MCF 10A (cell line): Measurements from ENCODE around the gene CAPRIN2. TPM values are rescaled to one million over a fixed set of nuclear protein-coding genes. Genes with fewer than 3 reads are reported as not detected.

Experiments
- BruUV-seq: library from RNA; stranded (reverse); fragments of 400-500 nt; replicated peaks from 2 replicates; lab custom pipeline; 2021; lab: Mats Ljungman, UMichigan
- CTCF ChIA-PET: fragments of 300-600 bp; sonication (Branson Sonifier 250); formaldehyde crosslinking; extraction: SDS; loops from one replicate; lab custom pipeline; 2021; ENCODE audit warnings: antibody characterized with exemption, inconsistent platforms; lab: Yijun Ruan, JAX
- POLR2A ChIA-PET: fragments of 300-600, 350-650 bp; sonication (Branson Sonifier 250); formaldehyde crosslinking; extraction: SDS; loops from one replicate; lab custom pipeline; 2020; ENCODE audit warnings: antibody characterized with exemption, inconsistent platforms; lab: Yijun Ruan, JAX
- DNase-seq: peaks from one replicate; pipeline ENCODE4 v3.0.0-alpha.2; 2018; ENCODE audit not compliant: unreplicated experiment
- H3K27ac Mint-ChIP-seq: one replicate; pipeline ENCODE4 v1.8.0; 2022; ENCODE audit warnings: mild to moderate bottlenecking, low read depth, mixed read lengths; ENCODE audit not compliant: unreplicated experiment
- H3K27me3 Mint-ChIP-seq: one replicate; pipeline ENCODE4 v1.8.0; 2022; ENCODE audit warnings: mixed read lengths; ENCODE audit not compliant: insufficient read depth, unreplicated experiment
- H3K36me3 Mint-ChIP-seq: one replicate; pipeline ENCODE4 v1.8.0; 2022; ENCODE audit warnings: mild to moderate bottlenecking, moderate library complexity, mixed read lengths; ENCODE audit not compliant: insufficient read depth, unreplicated experiment
- H3K4me1 Mint-ChIP-seq: one replicate; pipeline ENCODE4 v1.8.0; 2022; ENCODE audit warnings: mixed read lengths; ENCODE audit not compliant: insufficient read depth, unreplicated experiment
- H3K4me3 Mint-ChIP-seq: one replicate; pipeline ENCODE4 v1.8.0; 2022; ENCODE audit warnings: mild to moderate bottlenecking, moderate library complexity, mixed read lengths; ENCODE audit not compliant: unreplicated experiment
- H3K9me3 Mint-ChIP-seq: one replicate; pipeline ENCODE4 v1.8.0; 2022; ENCODE audit warnings: mixed read lengths; ENCODE audit not compliant: unreplicated experiment
- intact Hi-C: fragments of 100-400 bp; cut with micrococcal nuclease; formaldehyde crosslinking; loops from 2 replicates; pipeline ENCODE4 v1.14.1; 2022
- total RNA-seq: library from RNA; stranded (reverse); gene quantifications from 2 replicates; pipeline ENCODE4 v1.2.3, GENCODE V29; 2022
- TF ChIP-seq, protein P1 (sequence below): fragments of 200-600 bp; IDR thresholded peaks from one replicate; pipeline ENCODE4 v1.8.0; 2022; ENCODE audit warnings: antibody characterized with exemption, mild to moderate bottlenecking; ENCODE audit not compliant: unreplicated experiment

The CAPRIN2 gene
- total RNA-seq, 1 experiment from 2014 or later = 33.0 TPM

DNA sequence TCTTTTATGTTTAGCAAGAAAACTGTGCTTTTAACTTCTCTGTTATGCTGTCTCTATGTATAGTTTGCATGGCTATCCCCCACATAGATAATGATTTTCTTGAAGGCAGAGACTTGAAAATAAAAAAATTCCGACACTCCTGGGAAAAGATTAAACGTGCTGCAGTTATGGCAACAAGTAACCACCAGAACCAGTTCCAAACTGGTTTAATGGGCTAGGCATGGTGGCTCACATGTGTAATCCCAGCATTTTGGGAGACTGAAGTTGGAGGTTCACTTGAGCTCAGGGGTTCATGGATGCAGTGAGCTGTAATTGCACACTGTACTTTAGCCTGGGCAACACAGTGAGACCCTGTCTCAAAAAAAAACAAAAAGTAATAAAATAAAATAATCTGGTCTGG lies 15.1 kb upstream of the CAPRIN2 start:
- Mint-ChIP-seq H3K27ac (no peak overlapping the region), H3K4me1 (no peaks in the 10 kb centered on the region), H3K4me3 (no peak overlapping the region), H3K9me3 (no peaks in the 10 kb centered on the region), H3K36me3 (no peaks in the 10 kb centered on the region), H3K27me3 (no peaks in the 10 kb centered on the region)
- BruUV-seq = no TSS peak
- ChIA-PET POLR2A (no interaction called here), CTCF (interaction anchor here (0.6 kb wide), 1 partner anchor 65 kb away, joined by 3 read pairs; no protein-coding TSS in a partner anchor)
- no peak for DNase-seq
- TF ChIP-seq, protein P1, sequence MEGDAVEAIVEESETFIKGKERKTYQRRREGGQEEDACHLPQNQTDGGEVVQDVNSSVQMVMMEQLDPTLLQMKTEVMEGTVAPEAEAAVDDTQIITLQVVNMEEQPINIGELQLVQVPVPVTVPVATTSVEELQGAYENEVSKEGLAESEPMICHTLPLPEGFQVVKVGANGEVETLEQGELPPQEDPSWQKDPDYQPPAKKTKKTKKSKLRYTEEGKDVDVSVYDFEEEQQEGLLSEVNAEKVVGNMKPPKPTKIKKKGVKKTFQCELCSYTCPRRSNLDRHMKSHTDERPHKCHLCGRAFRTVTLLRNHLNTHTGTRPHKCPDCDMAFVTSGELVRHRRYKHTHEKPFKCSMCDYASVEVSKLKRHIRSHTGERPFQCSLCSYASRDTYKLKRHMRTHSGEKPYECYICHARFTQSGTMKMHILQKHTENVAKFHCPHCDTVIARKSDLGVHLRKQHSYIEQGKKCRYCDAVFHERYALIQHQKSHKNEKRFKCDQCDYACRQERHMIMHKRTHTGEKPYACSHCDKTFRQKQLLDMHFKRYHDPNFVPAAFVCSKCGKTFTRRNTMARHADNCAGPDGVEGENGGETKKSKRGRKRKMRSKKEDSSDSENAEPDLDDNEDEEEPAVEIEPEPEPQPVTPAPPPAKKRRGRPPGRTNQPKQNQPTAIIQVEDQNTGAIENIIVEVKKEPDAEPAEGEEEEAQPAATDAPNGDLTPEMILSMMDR = no peak
- intact Hi-C loops = no loop called here

DNA sequence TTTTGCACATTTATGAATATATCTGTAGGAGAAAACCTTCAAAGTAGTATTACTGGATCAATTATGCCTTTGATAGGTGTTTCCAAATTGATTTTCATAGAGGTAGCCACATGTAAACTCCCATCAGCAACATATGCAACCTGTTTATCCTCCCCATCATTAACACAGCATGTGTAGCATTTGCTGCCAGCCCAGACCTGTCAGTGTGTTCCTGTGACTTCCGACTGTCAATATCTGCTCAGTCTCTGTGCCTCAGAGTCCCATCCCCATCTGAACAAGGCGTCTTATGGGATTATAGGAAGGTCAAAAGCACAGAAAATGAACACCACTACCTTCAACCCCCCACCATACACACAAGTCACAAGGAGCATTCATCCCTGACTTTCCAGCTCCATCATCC lies 9.5 kb upstream of the CAPRIN2 start:
- H3K4me1 Mint-ChIP-seq = no peaks in the 10 kb centered on the region
- intact Hi-C loops = no loop called here
- DNase-seq = no peak
- TF ChIP-seq, protein P1 = no peak
- no TSS peak for BruUV-seq
- ChIA-PET CTCF (interaction anchor here (0.6 to 1.5 kb wide), 3 partner anchors 9 to 43 kb away, joined by 3 read pairs; no protein-coding TSS in a partner anchor), POLR2A (no interaction called here)
- H3K4me3 Mint-ChIP-seq = no peak overlapping the region
- H3K9me3 Mint-ChIP-seq = no peaks in the 10 kb centered on the region
- H3K27ac Mint-ChIP-seq = no peak overlapping the region
- no peaks in the 10 kb centered on the region for H3K36me3 Mint-ChIP-seq
- no peaks in the 10 kb centered on the region for H3K27me3 Mint-ChIP-seq

DNA sequence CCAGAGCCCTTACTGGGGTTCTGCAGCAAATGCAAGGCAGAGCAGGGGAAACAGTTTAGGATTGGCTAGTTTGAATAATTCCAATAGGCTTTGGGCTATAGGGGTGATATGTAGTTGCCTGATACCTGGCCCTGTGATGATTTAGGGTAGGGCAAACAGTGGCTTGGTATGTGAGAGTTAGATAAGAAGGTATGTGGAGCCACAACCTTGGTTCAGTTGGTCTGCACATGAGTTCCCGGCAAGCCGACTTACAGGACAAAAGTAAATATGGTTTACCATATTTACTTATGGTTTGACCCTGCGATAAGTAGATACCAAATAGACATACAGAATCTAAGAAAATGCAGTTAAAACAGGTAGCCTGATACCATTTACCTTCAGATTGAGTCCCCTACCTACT lies 8.3 kb upstream of the CAPRIN2 start:
- no peak for DNase-seq
- TF ChIP-seq, protein P1 = no peak
- Mint-ChIP-seq H3K4me1 (no peaks in the 10 kb centered on the region), H3K9me3 (no peaks in the 10 kb centered on the region), H3K4me3 (no peak overlapping the region), H3K27me3 (no peaks in the 10 kb centered on the region), H3K27ac (no peak overlapping the region), H3K36me3 (no peaks in the 10 kb centered on the region)
- BruUV-seq = no TSS peak
- ChIA-PET POLR2A (no interaction called here), CTCF (no interaction called here)
- intact Hi-C loops = no loop called here

DNA sequence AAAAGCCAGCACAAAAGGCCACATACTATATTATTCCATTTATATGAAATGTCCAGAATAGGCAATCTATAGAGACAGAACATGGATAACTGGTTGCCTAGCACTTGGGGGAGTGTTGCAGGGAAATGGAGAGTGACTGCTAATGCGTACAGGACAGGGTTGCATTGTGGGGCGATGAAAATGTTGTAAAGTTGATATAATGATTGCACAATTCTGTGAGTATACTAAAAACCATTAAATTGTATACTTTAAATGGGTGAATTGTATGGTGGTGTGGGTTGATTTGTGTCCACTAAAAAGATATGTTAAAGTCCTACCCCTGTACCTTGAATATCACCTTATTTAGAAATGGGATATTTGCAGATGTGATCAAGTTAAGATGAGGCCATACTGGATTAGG lies 7.0 kb upstream of the CAPRIN2 start:
- no peaks in the 10 kb centered on the region for H3K9me3 Mint-ChIP-seq
- no peaks in the 10 kb centered on the region for H3K4me1 Mint-ChIP-seq
- H3K4me3 Mint-ChIP-seq = no peak overlapping the region
- DNase-seq = no peak
- TF ChIP-seq, protein P1 = no peak
- POLR2A ChIA-PET = no interaction called here
- intact Hi-C loops = no loop called here
- no peak overlapping the region for H3K27ac Mint-ChIP-seq
- H3K27me3 Mint-ChIP-seq = no peaks in the 10 kb centered on the region
- CTCF ChIA-PET = interaction anchor here (0.7 kb wide), 1 partner anchor 28 kb away, joined by 3 read pairs; no protein-coding TSS in a partner anchor
- no TSS peak for BruUV-seq
- no peaks in the 10 kb centered on the region for H3K36me3 Mint-ChIP-seq
